WTC11 (cell line): ENCODE measurements around the gene CACUL1. TPM values are rescaled to one million over a fixed set of nuclear protein-coding genes. Genes with fewer than 3 reads are reported as not detected.

Source experiments
- ATAC-seq: fragments of 200-7000 bp; cut with Tn5 transposase; 2 replicates; pipeline ENCODE4 v1.10.0; 2021; ENCODE audit warnings: mild to moderate bottlenecking, moderate library complexity
- CTCF ChIA-PET: fragments of 300-600 bp; sonication (Branson Sonifier 250); formaldehyde crosslinking; loops from one replicate; lab custom pipeline; 2021; ENCODE audit warnings: antibody characterized with exemption; lab: Charles Lee
- POLR2A ChIA-PET: fragments of 350-600 bp; sonication (Branson Sonifier 250); formaldehyde crosslinking; loops from one replicate; lab custom pipeline; 2021; ENCODE audit warnings: antibody characterized with exemption; lab: Charles Lee
- DNase-seq: peaks from one replicate; pipeline ENCODE4 v3.0.0; 2021; ENCODE audit warnings: low spot score
- H3K27ac Mint-ChIP-seq: 2 replicates; pipeline ENCODE4 v1.8.0; 2021; ENCODE audit warnings: mixed read lengths
- H3K27me3 Mint-ChIP-seq: 2 replicates; pipeline ENCODE4 v1.8.0; 2021; ENCODE audit warnings: low read depth, mild to moderate bottlenecking, moderate library complexity, mixed read lengths
- H3K36me3 Mint-ChIP-seq: 2 replicates; pipeline ENCODE4 v1.8.0; 2021; ENCODE audit warnings: mixed read lengths
- H3K4me1 Mint-ChIP-seq: 2 replicates; pipeline ENCODE4 v1.8.0; 2022; ENCODE audit warnings: mixed read lengths
- H3K4me3 Mint-ChIP-seq: 2 replicates; pipeline ENCODE4 v1.8.0; 2021; ENCODE audit warnings: mild to moderate bottlenecking, moderate library complexity, mixed read lengths
- H3K9me3 Mint-ChIP-seq: 2 replicates; pipeline ENCODE4 v1.8.0; 2021; ENCODE audit warnings: mixed read lengths
- CREB1 ChIP-seq: sonication (generic); formaldehyde crosslinking; IDR thresholded peaks from 2 replicates; pipeline ENCODE4 v1.8.0; 2023; ENCODE audit warnings: mild to moderate bottlenecking, missing genetic modification reagents
- EMX1 ChIP-seq: fragments of 250-450 bp; sonication (Bioruptor Pico); IDR thresholded peaks from 2 replicates; pipeline ENCODE4 v1.8.0; 2021; ENCODE audit warnings: mild to moderate bottlenecking
- ERG ChIP-seq: fragments of 250-450 bp; sonication (Bioruptor Pico); IDR thresholded peaks from 2 replicates; pipeline ENCODE4 v1.8.0; 2021; ENCODE audit warnings: mild to moderate bottlenecking
- FOXJ3 ChIP-seq: sonication (generic); formaldehyde crosslinking; IDR thresholded peaks from 2 replicates; pipeline ENCODE4 v1.9.0; 2021; ENCODE audit warnings: missing genetic modification reagents, mild to moderate bottlenecking, borderline replicate concordance
- JUN ChIP-seq: sonication (generic); formaldehyde crosslinking; IDR thresholded peaks from 2 replicates; pipeline ENCODE4 v1.8.0; 2023; ENCODE audit warnings: mild to moderate bottlenecking, missing genetic modification reagents
- RELA ChIP-seq: sonication (generic); formaldehyde crosslinking; IDR thresholded peaks from 2 replicates; pipeline ENCODE4 v1.8.1; 2022; ENCODE audit warnings: missing genetic modification reagents, mild to moderate bottlenecking, borderline replicate concordance
- STAT6 ChIP-seq: sonication (generic); formaldehyde crosslinking; conservative IDR thresholded peaks from 2 replicates; pipeline ENCODE4 v1.8.1; 2023; ENCODE audit warnings: mild to moderate bottlenecking, low read depth, missing genetic modification reagents, moderate library complexity
- ZNF423 ChIP-seq: fragments of 250-450 bp; sonication (Bioruptor Pico); IDR thresholded peaks from 2 replicates; pipeline ENCODE4 v2.1.2; 2022; ENCODE audit warnings: mild to moderate bottlenecking, moderate library complexity
- ZNF425 ChIP-seq: fragments of 250-450 bp; sonication (Bioruptor Pico); conservative IDR thresholded peaks from 2 replicates; pipeline ENCODE4 v1.9.0; 2021; ENCODE audit warnings: mild to moderate bottlenecking
- total RNA-seq: library from RNA; stranded (reverse); gene quantifications from 3 replicates; pipeline ENCODE4 v1.2.3, GENCODE V29; 2021
- TF ChIP-seq, protein P1 (sequence below): sonication (generic); formaldehyde crosslinking; IDR thresholded peaks from 2 replicates; pipeline ENCODE4 v1.8.0; 2023; ENCODE audit warnings: missing genetic modification reagents, mild to moderate bottlenecking, borderline replicate concordance
- TF ChIP-seq, protein P2 (sequence below): sonication (generic); formaldehyde crosslinking; IDR thresholded peaks from 2 replicates; pipeline ENCODE4 v1.8.0; 2022; ENCODE audit warnings: mild to moderate bottlenecking, missing genetic modification reagents
- TF ChIP-seq, protein P3 (sequence below): fragments of 200-600 bp; IDR thresholded peaks from 2 replicates; pipeline ENCODE4 v1.8.0; 2022; ENCODE audit warnings: antibody characterized with exemption
- TF ChIP-seq, protein P4 (sequence below): sonication (generic); formaldehyde crosslinking; IDR thresholded peaks from 2 replicates; pipeline ENCODE4 v1.8.0; 2022; ENCODE audit warnings: mild to moderate bottlenecking, missing genetic modification reagents

CACUL1 gene
- total RNA-seq, 1 experiment from 2014 or later, result 41.5 TPM

DNA sequence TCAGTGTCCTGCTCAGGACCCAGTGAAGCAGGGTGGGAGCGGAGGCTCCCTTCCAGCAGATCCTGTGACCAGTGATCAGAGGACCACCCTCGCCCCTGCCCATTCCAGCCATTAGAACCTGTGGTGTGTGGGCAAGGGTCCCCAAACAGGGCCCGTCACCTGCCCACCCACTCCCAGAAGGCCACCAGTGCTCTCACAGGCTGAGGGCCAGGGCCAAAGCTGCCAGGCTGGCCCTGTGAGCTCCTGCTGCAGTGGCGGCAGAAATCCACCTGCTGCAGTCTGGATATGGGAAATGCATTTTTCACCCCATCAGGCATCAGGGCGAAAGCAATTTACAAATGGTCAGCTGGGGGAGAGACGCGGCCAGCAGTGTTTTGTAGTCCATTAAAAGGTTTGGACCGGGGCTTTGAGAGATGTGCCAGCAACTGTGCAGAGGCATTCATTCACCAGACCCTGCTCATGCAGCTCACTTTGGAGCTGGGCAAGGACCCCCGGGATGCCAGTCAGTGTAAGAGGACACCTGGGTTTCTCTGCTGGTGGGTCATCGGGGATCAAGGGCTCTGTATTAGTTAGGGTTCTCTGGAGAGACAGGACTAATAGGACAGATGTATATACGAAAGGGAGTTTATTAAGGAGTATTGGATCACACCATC is 84.2 kb downstream of the CACUL1 start (continued):
- TF ChIP-seq, protein P1, sequence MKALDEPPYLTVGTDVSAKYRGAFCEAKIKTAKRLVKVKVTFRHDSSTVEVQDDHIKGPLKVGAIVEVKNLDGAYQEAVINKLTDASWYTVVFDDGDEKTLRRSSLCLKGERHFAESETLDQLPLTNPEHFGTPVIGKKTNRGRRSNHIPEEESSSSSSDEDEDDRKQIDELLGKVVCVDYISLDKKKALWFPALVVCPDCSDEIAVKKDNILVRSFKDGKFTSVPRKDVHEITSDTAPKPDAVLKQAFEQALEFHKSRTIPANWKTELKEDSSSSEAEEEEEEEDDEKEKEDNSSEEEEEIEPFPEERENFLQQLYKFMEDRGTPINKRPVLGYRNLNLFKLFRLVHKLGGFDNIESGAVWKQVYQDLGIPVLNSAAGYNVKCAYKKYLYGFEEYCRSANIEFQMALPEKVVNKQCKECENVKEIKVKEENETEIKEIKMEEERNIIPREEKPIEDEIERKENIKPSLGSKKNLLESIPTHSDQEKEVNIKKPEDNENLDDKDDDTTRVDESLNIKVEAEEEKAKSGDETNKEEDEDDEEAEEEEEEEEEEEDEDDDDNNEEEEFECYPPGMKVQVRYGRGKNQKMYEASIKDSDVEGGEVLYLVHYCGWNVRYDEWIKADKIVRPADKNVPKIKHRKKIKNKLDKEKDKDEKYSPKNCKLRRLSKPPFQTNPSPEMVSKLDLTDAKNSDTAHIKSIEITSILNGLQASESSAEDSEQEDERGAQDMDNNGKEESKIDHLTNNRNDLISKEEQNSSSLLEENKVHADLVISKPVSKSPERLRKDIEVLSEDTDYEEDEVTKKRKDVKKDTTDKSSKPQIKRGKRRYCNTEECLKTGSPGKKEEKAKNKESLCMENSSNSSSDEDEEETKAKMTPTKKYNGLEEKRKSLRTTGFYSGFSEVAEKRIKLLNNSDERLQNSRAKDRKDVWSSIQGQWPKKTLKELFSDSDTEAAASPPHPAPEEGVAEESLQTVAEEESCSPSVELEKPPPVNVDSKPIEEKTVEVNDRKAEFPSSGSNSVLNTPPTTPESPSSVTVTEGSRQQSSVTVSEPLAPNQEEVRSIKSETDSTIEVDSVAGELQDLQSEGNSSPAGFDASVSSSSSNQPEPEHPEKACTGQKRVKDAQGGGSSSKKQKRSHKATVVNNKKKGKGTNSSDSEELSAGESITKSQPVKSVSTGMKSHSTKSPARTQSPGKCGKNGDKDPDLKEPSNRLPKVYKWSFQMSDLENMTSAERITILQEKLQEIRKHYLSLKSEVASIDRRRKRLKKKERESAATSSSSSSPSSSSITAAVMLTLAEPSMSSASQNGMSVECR (CRISPR knock-in tag), result no peak
- TF ChIP-seq ZNF423 (CRISPR knock-in tag) (no peak), STAT6 (CRISPR knock-in tag) (no peak), ERG (CRISPR knock-in tag) (no peak), ZNF425 (CRISPR knock-in tag) (no peak), JUN (no peak)
- TF ChIP-seq, protein P2, sequence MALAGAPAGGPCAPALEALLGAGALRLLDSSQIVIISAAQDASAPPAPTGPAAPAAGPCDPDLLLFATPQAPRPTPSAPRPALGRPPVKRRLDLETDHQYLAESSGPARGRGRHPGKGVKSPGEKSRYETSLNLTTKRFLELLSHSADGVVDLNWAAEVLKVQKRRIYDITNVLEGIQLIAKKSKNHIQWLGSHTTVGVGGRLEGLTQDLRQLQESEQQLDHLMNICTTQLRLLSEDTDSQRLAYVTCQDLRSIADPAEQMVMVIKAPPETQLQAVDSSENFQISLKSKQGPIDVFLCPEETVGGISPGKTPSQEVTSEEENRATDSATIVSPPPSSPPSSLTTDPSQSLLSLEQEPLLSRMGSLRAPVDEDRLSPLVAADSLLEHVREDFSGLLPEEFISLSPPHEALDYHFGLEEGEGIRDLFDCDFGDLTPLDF (CRISPR knock-in tag), result no peak
- TF ChIP-seq, all 79 proteins: peak for 0

GRCh38 chr10:118669835-118670234 is 84.9 kb downstream of the CACUL1 start:
- H3K4me1 Mint-ChIP-seq, result 0 out of 2 replicates have a peak, but pooled peaks cover 6% of the 10 kb centered on the region
- H3K36me3 Mint-ChIP-seq, result no peaks in the 10 kb centered on the region
- H3K27ac Mint-ChIP-seq, result no peak overlapping the region
- no peak for ATAC-seq
- DNase-seq, result no peak
- no peaks in the 10 kb centered on the region for H3K9me3 Mint-ChIP-seq
- POLR2A ChIA-PET, result no interaction called here
- TF ChIP-seq, protein P3, sequence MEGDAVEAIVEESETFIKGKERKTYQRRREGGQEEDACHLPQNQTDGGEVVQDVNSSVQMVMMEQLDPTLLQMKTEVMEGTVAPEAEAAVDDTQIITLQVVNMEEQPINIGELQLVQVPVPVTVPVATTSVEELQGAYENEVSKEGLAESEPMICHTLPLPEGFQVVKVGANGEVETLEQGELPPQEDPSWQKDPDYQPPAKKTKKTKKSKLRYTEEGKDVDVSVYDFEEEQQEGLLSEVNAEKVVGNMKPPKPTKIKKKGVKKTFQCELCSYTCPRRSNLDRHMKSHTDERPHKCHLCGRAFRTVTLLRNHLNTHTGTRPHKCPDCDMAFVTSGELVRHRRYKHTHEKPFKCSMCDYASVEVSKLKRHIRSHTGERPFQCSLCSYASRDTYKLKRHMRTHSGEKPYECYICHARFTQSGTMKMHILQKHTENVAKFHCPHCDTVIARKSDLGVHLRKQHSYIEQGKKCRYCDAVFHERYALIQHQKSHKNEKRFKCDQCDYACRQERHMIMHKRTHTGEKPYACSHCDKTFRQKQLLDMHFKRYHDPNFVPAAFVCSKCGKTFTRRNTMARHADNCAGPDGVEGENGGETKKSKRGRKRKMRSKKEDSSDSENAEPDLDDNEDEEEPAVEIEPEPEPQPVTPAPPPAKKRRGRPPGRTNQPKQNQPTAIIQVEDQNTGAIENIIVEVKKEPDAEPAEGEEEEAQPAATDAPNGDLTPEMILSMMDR, result no peak
- TF ChIP-seq, protein P4, sequence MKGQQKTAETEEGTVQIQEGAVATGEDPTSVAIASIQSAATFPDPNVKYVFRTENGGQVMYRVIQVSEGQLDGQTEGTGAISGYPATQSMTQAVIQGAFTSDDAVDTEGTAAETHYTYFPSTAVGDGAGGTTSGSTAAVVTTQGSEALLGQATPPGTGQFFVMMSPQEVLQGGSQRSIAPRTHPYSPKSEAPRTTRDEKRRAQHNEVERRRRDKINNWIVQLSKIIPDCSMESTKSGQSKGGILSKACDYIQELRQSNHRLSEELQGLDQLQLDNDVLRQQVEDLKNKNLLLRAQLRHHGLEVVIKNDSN (CRISPR knock-in tag), result no peak
- TF ChIP-seq CREB1 (CRISPR knock-in tag) (no peak), RELA (CRISPR knock-in tag) (no peak), EMX1 (no peak), FOXJ3 (CRISPR knock-in tag) (no peak)
- no peak overlapping the region for H3K4me3 Mint-ChIP-seq
- CTCF ChIA-PET, result interaction anchor here (0.6 to 3.3 kb wide), 3 partner anchors 44 to 75 kb away, joined by 3 to 53 read pairs (median 4); partner anchors contain the start of gene PRLHR
- H3K27me3 Mint-ChIP-seq, result no peaks in the 10 kb centered on the region
